ENCODE measurements around the gene KNSTRN.

GRCh38 chr15:40369971-40370370, 12.6 kb upstream of the KNSTRN start:
- TF ChIP-seq CTCF (conservative IDR thresholded peaks at IDR 0.05), result no peak
- TF ChIP-seq ZFX (IDR thresholded peaks at IDR 0.05), result no peak
